Gastroesophageal sphincter (tissue), 3 donors: ENCODE measurements around the gene NR5A2.
"Not testable (repeated sequence)": the region's sequence is repeated elsewhere in the genome, so short reads cannot be mapped to it uniquely, and the experiment has no call there.

ENCODE experiments used
- CTCF ChIP-seq, 4 experiments: fragments of 200-600 bp in 2 of 4; fragments of 450-650 bp in 2 of 4; sonication (generic) in 1 of 4; IDR thresholded peaks; one replicate each; pipeline ENCODE4 v1.5.1; 2017 to 2019; ENCODE audit warnings: antibody characterized with exemption in 4 of 4, mild to moderate bottlenecking in 2 of 4, moderate library complexity in 2 of 4
- EP300 ChIP-seq: sonication (generic); formaldehyde crosslinking; IDR thresholded peaks from one replicate; pipeline ENCODE4 v1.6.1; 2017; ENCODE audit warnings: antibody characterized with exemption, mild to moderate bottlenecking
- POLR2A ChIP-seq, 2 donors: fragments of 450-650 bp; IDR thresholded peaks; one replicate each; pipeline ENCODE4 v1.6.1; 2017; ENCODE audit warnings: antibody characterized with exemption in 2 of 2, mild to moderate bottlenecking in 2 of 2, moderate library complexity in 1 of 2
- POLR2AphosphoS5 ChIP-seq: sonication (generic); formaldehyde crosslinking; IDR thresholded peaks from one replicate; pipeline ENCODE4 v1.6.1; 2017; ENCODE audit warnings: antibody characterized with exemption

DNA sequence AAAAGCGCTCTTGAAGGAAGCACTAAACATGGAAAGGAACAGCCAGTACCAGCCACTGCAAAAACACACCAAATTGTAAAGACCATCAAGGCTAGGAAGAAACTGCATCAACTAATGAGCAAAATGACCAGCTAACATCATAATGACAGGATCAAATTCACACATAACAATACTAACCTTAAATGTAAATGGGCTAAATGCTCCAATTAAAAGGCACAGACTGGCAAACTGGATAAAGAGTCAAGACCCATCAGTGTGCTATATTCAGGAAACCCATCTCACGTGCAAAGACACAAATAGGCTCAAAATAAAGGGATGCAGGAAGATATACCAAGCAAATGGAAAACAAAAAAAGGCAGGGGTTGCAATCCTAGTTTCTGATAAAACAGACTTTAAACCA, 159.8 kb downstream of the NR5A2 start:
- TF ChIP-seq CTCF (IDR thresholded peaks at IDR 0.05); EP300; POLR2A (IDR thresholded peaks at IDR 0.05); POLR2AphosphoS5: not testable (repeated sequence)
